CD4-positive, CD25-positive, alpha-beta regulatory T cell (primary cell): ENCODE results near the gene KRT32. TPM values are rescaled to one million over a fixed set of nuclear protein-coding genes. Genes with fewer than 3 reads are reported as not detected.

ENCODE experiments used
- ATAC-seq, 2 donors: fragments of 150-1000 bp; cut with Tn5 transposase; one replicate each; pipeline ENCODE4 v1.10.0; 2021; ENCODE audit warnings: low read depth in 2 of 2, moderate number of reproducible peaks in 2 of 2, moderate library complexity in 1 of 2
- DNase-seq, 3 donors: peaks; one replicate each; pipeline versions ENCODE4 v3.0.0 to v3.0.0-alpha.2; 2012 to 2022; ENCODE audit warnings: mixed read lengths in 1 of 3
- H3K27ac ChIP-seq: one replicate; pipeline ENCODE4 v1.7.0; 2013; ENCODE audit warnings: mild to moderate bottlenecking, low read length; ENCODE audit not compliant: insufficient read depth, poor library complexity, severe bottlenecking
- H3K27me3 ChIP-seq: one replicate; pipeline ENCODE4 v1.7.0; 2013; ENCODE audit warnings: low read length; ENCODE audit not compliant: control insufficient read depth, insufficient read depth
- H3K36me3 ChIP-seq: one replicate; pipeline ENCODE4 v1.7.0; 2013; ENCODE audit warnings: mild to moderate bottlenecking, low read length, moderate library complexity; ENCODE audit not compliant: control insufficient read depth, insufficient read depth
- H3K4me1 ChIP-seq: 2 replicates; pipeline ENCODE4 v1.7.0; 2013; ENCODE audit warnings: mild to moderate bottlenecking, low read length; ENCODE audit not compliant: insufficient read depth, control insufficient read depth, poor library complexity, severe bottlenecking
- H3K4me3 ChIP-seq: one replicate; pipeline ENCODE4 v1.7.0; 2013; ENCODE audit warnings: low read depth, mild to moderate bottlenecking, low read length, moderate library complexity
- H3K9me3 ChIP-seq, 2 experiments: 1 replicate in 1 of 2; 2 replicates in 1 of 2; pipeline ENCODE4 v1.7.0; 2013; ENCODE audit warnings: low read length in 2 of 2, mild to moderate bottlenecking in 1 of 2, moderate library complexity in 1 of 2; ENCODE audit not compliant: control insufficient read depth in 2 of 2
- H3K27ac Mint-ChIP-seq, 3 donors: one replicate each; pipeline ENCODE4 v1.8.0; 2020 to 2022; ENCODE audit warnings: mild to moderate bottlenecking in 3 of 3, mixed read lengths in 3 of 3, moderate library complexity in 2 of 3
- H3K27me3 Mint-ChIP-seq: one replicate; pipeline ENCODE4 v1.8.0; 2022; ENCODE audit warnings: mild to moderate bottlenecking, mixed read lengths
- H3K36me3 Mint-ChIP-seq: one replicate; pipeline ENCODE4 v1.8.0; 2020; ENCODE audit warnings: mixed read lengths
- H3K4me1 Mint-ChIP-seq, 4 donors: one replicate each; pipeline ENCODE4 v1.8.0; 2020 to 2022; ENCODE audit warnings: mixed read lengths in 4 of 4, mild to moderate bottlenecking in 1 of 4
- H3K4me3 Mint-ChIP-seq, 4 donors: one replicate each; pipeline ENCODE4 v1.8.0; 2020 to 2022; ENCODE audit warnings: mild to moderate bottlenecking in 4 of 4, mixed read lengths in 4 of 4, moderate library complexity in 3 of 4
- H3K9me3 Mint-ChIP-seq, 7 donors: one replicate each; pipeline ENCODE4 v1.8.0; 2020 to 2022; ENCODE audit warnings: mixed read lengths in 7 of 7, mild to moderate bottlenecking in 3 of 7, moderate library complexity in 2 of 7
- polyA plus RNA-seq, 4 donors: library from polyadenylated mRNA; unstranded; fragments of 300-500 nt; fragmentation: Illumina TruSeq; gene quantifications; one replicate each; pipeline ENCODE4 v1.2.3, GENCODE V29; 2021
- total RNA-seq: library from RNA; stranded (reverse); gene quantifications from one replicate; pipeline ENCODE4 v1.2.3, GENCODE V29; 2022

Gene KRT32
- total and polyA plus RNA-seq, 5 donors from 2014 or later: not detected

DNA sequence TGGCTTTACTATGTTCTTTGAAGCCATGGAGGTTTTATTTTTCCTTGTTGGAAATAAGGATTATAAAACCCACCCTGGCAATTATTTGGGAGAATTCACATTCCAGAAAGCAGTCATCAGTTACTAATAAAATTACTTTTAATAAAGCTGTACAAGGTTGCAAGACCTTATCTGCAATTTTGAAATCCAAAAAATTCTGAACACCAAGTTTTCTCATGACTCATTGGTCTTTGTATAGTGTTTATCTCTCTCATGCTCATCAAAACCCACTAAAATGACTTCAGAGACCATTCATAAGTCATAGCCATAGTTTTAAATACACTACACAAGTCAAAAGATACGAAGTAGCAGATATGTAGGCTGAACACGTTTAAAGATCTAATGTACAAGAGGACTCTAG, 20.4 kb downstream of the KRT32 start:
- H3K27me3 Mint-ChIP-seq: peaks cover 18% of the 10 kb centered on the region
- no peaks in the 10 kb centered on the region for H3K36me3 Mint-ChIP-seq
- no peaks in the 10 kb centered on the region for H3K36me3 ChIP-seq
- no peaks in the 10 kb centered on the region for H3K4me1 ChIP-seq
- peaks cover 17% of the 10 kb centered on the region for H3K27me3 ChIP-seq
- H3K27ac Mint-ChIP-seq: no peak overlapping the region
- no peak overlapping the region for H3K27ac ChIP-seq
- no peak overlapping the region for H3K4me3 ChIP-seq
- no peak overlapping the region for H3K4me3 Mint-ChIP-seq
- no peaks in the 10 kb centered on the region for H3K4me1 Mint-ChIP-seq
- ATAC-seq (no peak), DNase-seq (no peak)
- H3K9me3 Mint-ChIP-seq: no peaks in the 10 kb centered on the region
- H3K9me3 ChIP-seq: no peaks in the 10 kb centered on the region

DNA sequence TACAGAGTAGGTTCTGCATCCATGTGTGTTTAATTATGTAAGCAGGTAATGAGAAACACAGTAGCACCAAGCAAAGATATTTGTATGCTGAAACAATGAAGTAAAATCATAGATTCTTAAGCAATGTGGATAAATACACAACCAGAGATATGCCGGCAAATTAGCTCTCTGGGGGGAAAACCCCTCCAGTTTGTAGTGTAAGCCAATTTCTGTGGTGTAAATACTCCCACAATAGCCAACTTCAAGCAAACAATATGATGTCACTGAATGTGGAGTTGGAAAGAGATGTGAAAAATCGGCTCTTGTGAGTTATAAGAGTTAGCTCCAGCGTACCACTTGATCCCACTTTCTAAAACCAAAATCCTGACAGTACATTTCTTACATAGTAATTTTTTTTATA, 22.5 kb downstream of the KRT32 start:
- H3K27ac ChIP-seq: no peak overlapping the region
- no peaks in the 10 kb centered on the region for H3K9me3 ChIP-seq
- peaks cover 0 to 3% (median 0%) of the 10 kb centered on the region in 7 donors for H3K9me3 Mint-ChIP-seq
- H3K36me3 Mint-ChIP-seq: no peaks in the 10 kb centered on the region
- ATAC-seq: no peak
- DNase-seq: no peak
- no peak overlapping the region for H3K4me3 ChIP-seq
- no peaks in the 10 kb centered on the region for H3K4me1 Mint-ChIP-seq
- H3K36me3 ChIP-seq: no peaks in the 10 kb centered on the region
- H3K4me1 ChIP-seq: no peaks in the 10 kb centered on the region
- H3K4me3 Mint-ChIP-seq: no peak overlapping the region
- H3K27me3 ChIP-seq: peaks cover 20% of the 10 kb centered on the region
- no peak overlapping the region for H3K27ac Mint-ChIP-seq
- H3K27me3 Mint-ChIP-seq: peaks cover 15% of the 10 kb centered on the region

DNA sequence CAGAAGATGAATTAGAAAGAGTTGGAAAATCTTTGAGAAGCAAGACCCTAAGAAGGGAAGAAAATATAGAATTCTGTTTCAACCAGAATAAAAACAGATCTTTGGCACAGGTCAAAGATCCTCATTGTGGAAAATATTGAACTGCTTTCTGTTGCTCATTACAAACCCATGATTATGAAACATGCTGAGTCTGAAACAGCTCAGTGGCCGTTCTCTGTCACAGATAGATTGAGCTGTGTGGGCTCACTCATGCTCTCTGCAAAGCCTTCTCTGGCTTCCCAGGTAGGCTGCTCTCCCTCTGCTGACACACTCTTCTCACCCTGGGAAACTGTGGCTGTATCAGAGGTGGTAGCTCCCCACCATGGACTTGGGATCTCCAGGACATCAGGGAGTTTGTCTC, 23.0 kb downstream of the KRT32 start:
- Mint-ChIP-seq H3K27me3 (peaks cover 17% of the 10 kb centered on the region), H3K4me3 (no peak overlapping the region), H3K9me3 (peaks cover 0 to 3% (median 0%) of the 10 kb centered on the region in 7 donors), H3K36me3 (no peaks in the 10 kb centered on the region), H3K27ac (no peak overlapping the region), H3K4me1 (no peaks in the 10 kb centered on the region)
- H3K9me3 ChIP-seq: no peaks in the 10 kb centered on the region
- H3K36me3 ChIP-seq: no peaks in the 10 kb centered on the region
- no peak overlapping the region for H3K27ac ChIP-seq
- no peaks in the 10 kb centered on the region for H3K4me1 ChIP-seq
- H3K27me3 ChIP-seq: peaks cover 20% of the 10 kb centered on the region
- no peak overlapping the region for H3K4me3 ChIP-seq
- ATAC-seq (no peak), DNase-seq (no peak)

DNA sequence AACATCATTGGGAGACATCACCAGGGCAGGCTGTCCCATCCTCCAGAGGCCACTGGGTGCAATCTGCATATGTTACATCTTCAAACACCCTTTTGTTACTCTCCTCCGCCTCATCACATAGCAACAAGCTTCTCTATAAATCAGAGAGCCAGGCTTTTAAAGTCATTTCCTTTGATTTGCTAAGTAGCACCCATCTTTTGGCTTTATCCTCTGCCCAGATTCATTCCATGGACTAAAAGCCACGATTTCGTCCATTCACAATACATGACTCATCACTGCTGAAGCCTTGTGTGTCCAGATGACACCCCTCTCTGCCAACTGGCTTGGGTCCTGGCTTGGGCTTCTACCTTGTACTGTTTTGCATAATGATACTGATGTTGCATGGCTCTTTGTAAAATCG, 24.4 kb downstream of the KRT32 start:
- no peaks in the 10 kb centered on the region for H3K36me3 Mint-ChIP-seq
- peaks cover 0 to 3% (median 0%) of the 10 kb centered on the region in 7 donors for H3K9me3 Mint-ChIP-seq
- Histone ChIP-seq H3K27me3 (peaks cover 16% of the 10 kb centered on the region), H3K4me3 (no peak overlapping the region), H3K27ac (no peak overlapping the region), H3K9me3 (no peaks in the 10 kb centered on the region), H3K36me3 (no peaks in the 10 kb centered on the region), H3K4me1 (no peaks in the 10 kb centered on the region)
- ATAC-seq (no peak), DNase-seq (no peak)
- peaks cover 17% of the 10 kb centered on the region for H3K27me3 Mint-ChIP-seq
- H3K4me3 Mint-ChIP-seq: no peak overlapping the region
- no peaks in the 10 kb centered on the region for H3K4me1 Mint-ChIP-seq
- H3K27ac Mint-ChIP-seq: no peak overlapping the region

DNA sequence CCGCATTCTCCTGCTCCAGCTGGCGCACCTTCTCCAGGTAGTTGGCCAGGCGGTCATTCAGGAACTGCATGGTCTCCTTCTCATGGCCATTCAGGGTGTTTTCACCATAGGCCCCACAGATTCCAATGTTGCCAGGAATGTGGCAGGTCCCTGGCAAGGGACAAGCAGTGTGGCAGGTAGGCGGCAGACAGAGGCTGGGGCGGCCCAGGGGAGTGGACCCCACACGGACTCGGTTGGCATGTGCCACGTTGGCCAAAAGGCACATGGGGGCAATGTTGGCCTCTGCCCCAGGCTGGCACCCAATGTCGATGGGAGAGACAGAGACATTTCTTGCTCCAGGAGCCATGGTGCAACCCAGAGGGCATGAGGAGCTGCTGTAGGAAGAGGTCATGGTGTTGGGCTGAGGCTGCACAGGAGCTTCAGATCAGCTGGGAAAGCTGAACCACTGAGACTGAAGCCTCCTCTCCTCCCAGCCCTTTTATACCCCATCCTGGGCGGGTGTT, 26.6 kb downstream of the KRT32 start, which contains the start of gene KRT38:
KRT38 (minus strand) TSS at position 453 of the 503 bp plus-strand sequence; CDS start at position 391, 62 bp downstream.
- H3K9me3 Mint-ChIP-seq: peaks cover 0 to 3% (median 0%) of the 10 kb centered on the region in 7 donors
- H3K9me3 ChIP-seq: no peaks in the 10 kb centered on the region
- no peaks in the 10 kb centered on the region for H3K36me3 ChIP-seq
- peaks cover 16% of the 10 kb centered on the region for H3K27me3 ChIP-seq
- DNase-seq (no peak), ATAC-seq (no peak)
- peaks cover 10% of the 10 kb centered on the region for H3K27me3 Mint-ChIP-seq
- H3K27ac Mint-ChIP-seq: no peak within 1 kb of the TSS
- H3K4me1 ChIP-seq: no peaks in the 10 kb centered on the region
- no peak within 1 kb of the TSS for H3K27ac ChIP-seq
- no peak within 1 kb of the TSS for H3K4me3 ChIP-seq
- H3K4me3 Mint-ChIP-seq: no peak within 1 kb of the TSS
- H3K36me3 Mint-ChIP-seq: no peaks in the 10 kb centered on the region
- H3K4me1 Mint-ChIP-seq: no peaks in the 10 kb centered on the region

DNA sequence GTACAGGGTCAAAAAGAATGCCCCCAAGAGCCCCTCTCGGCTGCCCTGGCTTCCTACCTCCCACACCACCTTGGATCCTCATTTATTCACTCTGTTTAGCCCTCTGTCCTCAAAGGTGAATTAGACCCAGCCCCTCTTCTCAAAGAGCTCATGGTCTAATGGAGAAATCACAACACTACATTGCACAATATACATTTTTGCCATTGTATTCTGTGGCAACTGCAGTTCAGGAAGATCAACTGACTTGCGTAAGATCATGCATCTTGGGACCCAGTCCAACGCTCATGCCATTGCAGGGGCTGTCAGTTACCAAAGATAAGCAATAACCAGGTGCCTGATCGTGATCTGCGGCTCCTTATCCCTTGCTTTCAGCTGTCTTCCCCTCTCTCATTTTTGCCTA, 27.8 kb downstream of the KRT32 start:
- Histone ChIP-seq H3K4me1 (no peaks in the 10 kb centered on the region), H3K27ac (no peak overlapping the region), H3K36me3 (no peaks in the 10 kb centered on the region), H3K4me3 (no peak overlapping the region), H3K27me3 (peaks cover 16% of the 10 kb centered on the region), H3K9me3 (no peaks in the 10 kb centered on the region)
- peaks cover 10% of the 10 kb centered on the region for H3K27me3 Mint-ChIP-seq
- H3K4me3 Mint-ChIP-seq: no peak overlapping the region
- H3K27ac Mint-ChIP-seq: peak overlapping the region in 1 of 3 donors; percentile 38
- H3K4me1 Mint-ChIP-seq: no peaks in the 10 kb centered on the region
- no peaks in the 10 kb centered on the region for H3K36me3 Mint-ChIP-seq
- peaks cover 0 to 3% (median 0%) of the 10 kb centered on the region in 7 donors for H3K9me3 Mint-ChIP-seq
- ATAC-seq: no peak
- DNase-seq: no peak

DNA sequence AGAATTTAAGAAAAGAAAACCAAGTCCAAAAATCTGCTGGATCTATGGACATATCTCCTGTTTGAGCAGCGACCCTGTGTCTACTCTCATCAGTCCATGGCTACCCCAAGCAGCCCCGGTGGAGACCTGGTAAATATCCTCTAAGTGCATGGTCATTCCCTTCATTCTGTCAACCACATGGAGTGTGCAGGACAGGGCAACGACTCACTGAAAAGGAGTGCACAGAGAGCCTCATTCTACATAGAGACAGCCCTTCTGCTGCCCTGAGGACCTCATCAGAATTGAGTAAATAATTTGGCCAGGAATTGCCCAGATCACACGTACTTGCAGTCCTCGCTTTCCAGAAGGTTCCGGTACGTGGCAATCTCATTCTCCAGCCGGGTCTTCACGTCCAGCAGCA, 29.4 kb downstream of the KRT32 start:
- H3K4me3 Mint-ChIP-seq: no peak overlapping the region
- Histone ChIP-seq H3K27ac (no peak overlapping the region), H3K4me3 (no peak overlapping the region), H3K4me1 (no peaks in the 10 kb centered on the region), H3K9me3 (no peaks in the 10 kb centered on the region), H3K27me3 (peaks cover 9% of the 10 kb centered on the region), H3K36me3 (no peaks in the 10 kb centered on the region)
- peaks cover 0 to 3% (median 0%) of the 10 kb centered on the region in 7 donors for H3K9me3 Mint-ChIP-seq
- no peaks in the 10 kb centered on the region for H3K4me1 Mint-ChIP-seq
- H3K27me3 Mint-ChIP-seq: peaks cover 5% of the 10 kb centered on the region
- H3K27ac Mint-ChIP-seq: no peak overlapping the region
- ATAC-seq (no peak), DNase-seq (no peak)
- no peaks in the 10 kb centered on the region for H3K36me3 Mint-ChIP-seq

DNA sequence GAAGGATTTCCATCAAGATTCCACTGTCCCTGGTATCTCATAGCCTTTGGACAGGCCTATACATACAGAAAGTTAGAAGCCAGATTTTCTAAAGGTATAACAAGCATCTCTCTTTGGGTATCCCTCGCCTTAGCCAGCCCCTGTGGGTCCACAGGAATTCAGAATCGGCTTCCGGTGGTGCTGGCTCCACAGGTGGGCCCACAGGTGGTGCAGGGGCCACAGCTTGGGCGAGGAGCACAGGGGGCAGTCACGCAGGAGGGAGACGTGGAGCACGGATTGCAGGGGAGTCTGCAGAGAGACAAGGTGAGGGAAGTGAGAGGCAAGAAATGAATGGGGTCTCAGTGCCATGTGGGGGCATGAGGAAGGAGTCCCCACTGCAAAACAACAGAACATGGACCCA, 29.9 kb downstream of the KRT32 start:
- no peak for ATAC-seq

More for the DNA sequence above, 29.9 kb downstream of the KRT32 start:
- Mint-ChIP-seq H3K27ac (no peak overlapping the region), H3K4me3 (peak overlapping the region in 1 of 4 donors; percentile 32), H3K27me3 (peaks cover 5% of the 10 kb centered on the region), H3K36me3 (no peaks in the 10 kb centered on the region), H3K9me3 (peaks cover 0 to 3% (median 0%) of the 10 kb centered on the region in 7 donors), H3K4me1 (no peaks in the 10 kb centered on the region)
- no peak for DNase-seq
- Histone ChIP-seq H3K9me3 (no peaks in the 10 kb centered on the region), H3K27me3 (peaks cover 6% of the 10 kb centered on the region), H3K4me3 (no peak overlapping the region), H3K36me3 (no peaks in the 10 kb centered on the region), H3K27ac (no peak overlapping the region), H3K4me1 (no peaks in the 10 kb centered on the region)
